CD8-positive, alpha-beta memory T cell (primary cell): ENCODE data around the gene CDHR2. TPM values are rescaled to one million over a fixed set of nuclear protein-coding genes. Genes with fewer than 3 reads are reported as not detected.
"Not testable (repeated sequence)": the region's sequence is repeated elsewhere in the genome, so short reads cannot be mapped to it uniquely, and the experiment has no call there.

Experiments
- CTCF ChIA-PET: fragments of 350-600 bp; sonication (Branson Sonifier 250); formaldehyde crosslinking; loops from one replicate; lab custom pipeline; 2021; ENCODE audit warnings: antibody characterized with exemption; lab: Charles Lee
- POLR2A ChIA-PET: fragments of 350-600 bp; sonication (Branson Sonifier 250); formaldehyde crosslinking; loops from one replicate; lab custom pipeline; 2021; ENCODE audit warnings: antibody characterized with exemption; lab: Charles Lee
- DNase-seq, 5 donors: peaks; one replicate each; pipeline versions ENCODE4 v3.0.0 to v3.0.0-alpha.2; 2020 to 2022; ENCODE audit warnings: mixed read lengths in 1 of 5
- H3K27ac ChIP-seq: one replicate; pipeline ENCODE4 v1.7.0; 2013; ENCODE audit warnings: low read depth, mild to moderate bottlenecking, low read length, moderate library complexity
- H3K27me3 ChIP-seq: 2 replicates; pipeline ENCODE4 v1.7.0; 2013; ENCODE audit warnings: low read length, mild to moderate bottlenecking; ENCODE audit not compliant: insufficient read depth, poor library complexity, severe bottlenecking
- H3K36me3 ChIP-seq: 2 replicates; pipeline ENCODE4 v1.7.0; 2013; ENCODE audit warnings: mild to moderate bottlenecking, low read length, moderate library complexity; ENCODE audit not compliant: insufficient read depth
- H3K4me1 ChIP-seq: 2 replicates; pipeline ENCODE4 v1.7.0; 2013; ENCODE audit warnings: mild to moderate bottlenecking, low read length, moderate library complexity; ENCODE audit not compliant: insufficient read depth
- H3K4me3 ChIP-seq: 2 replicates; pipeline ENCODE4 v1.7.0; 2013; ENCODE audit warnings: mild to moderate bottlenecking, low read length
- H3K9me3 ChIP-seq: 2 replicates; pipeline ENCODE4 v1.7.0; 2013; ENCODE audit warnings: mild to moderate bottlenecking, low read length
- H3K27ac Mint-ChIP-seq, 8 donors: one replicate each; pipeline ENCODE4 v1.8.0; 2020 to 2021; ENCODE audit warnings: mixed read lengths in 8 of 8, mild to moderate bottlenecking in 6 of 8, inconsistent platforms in 3 of 8, moderate library complexity in 3 of 8
- H3K27me3 Mint-ChIP-seq, 2 donors: one replicate each; pipeline ENCODE4 v1.8.0; 2020 to 2021; ENCODE audit warnings: mixed read lengths in 2 of 2, mild to moderate bottlenecking in 1 of 2, moderate library complexity in 1 of 2
- H3K36me3 Mint-ChIP-seq, 3 donors: one replicate each; pipeline ENCODE4 v1.8.0; 2020 to 2021; ENCODE audit warnings: mixed read lengths in 3 of 3, inconsistent platforms in 1 of 3, mild to moderate bottlenecking in 1 of 3
- H3K4me1 Mint-ChIP-seq, 3 donors: one replicate each; pipeline ENCODE4 v1.8.0; 2020 to 2021; ENCODE audit warnings: mixed read lengths in 3 of 3, inconsistent platforms in 1 of 3, mild to moderate bottlenecking in 1 of 3
- H3K4me3 Mint-ChIP-seq, 7 donors: one replicate each; pipeline ENCODE4 v1.8.0; 2020 to 2021; ENCODE audit warnings: mixed read lengths in 7 of 7, mild to moderate bottlenecking in 6 of 7, moderate library complexity in 4 of 7, inconsistent platforms in 2 of 7
- H3K9me3 Mint-ChIP-seq, 5 donors: one replicate each; pipeline ENCODE4 v1.8.0; 2020 to 2022; ENCODE audit warnings: mixed read lengths in 5 of 5, mild to moderate bottlenecking in 3 of 5, moderate library complexity in 2 of 5, inconsistent platforms in 1 of 5
- polyA plus RNA-seq: library from polyadenylated mRNA; unstranded; fragments of 300-500 nt; fragmentation: Illumina TruSeq; gene quantifications from one replicate; pipeline ENCODE4 v1.2.3, GENCODE V29; 2021
- total RNA-seq, 2 experiments: library from RNA; stranded (reverse); gene quantifications; one replicate each; pipeline ENCODE4 v1.2.3, GENCODE V29; 2021

CDHR2 gene
- total and polyA plus RNA-seq, 3 experiments from 2014 or later, result 0.49 to 1.1 TPM; not detected in 1

DNA sequence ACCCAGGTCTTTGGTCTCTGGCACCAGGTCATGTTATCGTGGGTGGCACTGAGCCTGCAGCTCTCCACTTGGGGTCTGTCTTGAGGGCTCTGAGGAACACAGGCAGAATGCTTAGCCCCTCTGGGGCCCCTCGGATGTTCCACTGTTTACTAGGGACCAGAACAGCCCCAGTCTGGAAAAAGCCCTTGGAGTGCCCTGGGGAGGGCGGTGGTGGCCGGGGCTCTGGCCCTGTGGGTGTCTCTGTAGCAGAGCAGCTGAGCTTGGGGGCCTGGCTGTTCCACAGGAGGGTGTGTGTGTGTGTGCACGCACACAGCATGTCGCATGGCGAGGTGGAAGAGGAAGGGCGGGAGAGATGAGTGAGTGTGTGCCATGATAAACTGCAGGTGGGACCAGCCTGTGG, 45.4 kb downstream of the CDHR2 start:
- Mint-ChIP-seq H3K4me3 (peak overlapping the region in 3 of 7 donors; percentile 5 to 56 (median 34)), H3K27ac (peak overlapping the region in 1 of 8 donors; percentile 36), H3K27me3 (peaks cover 2 to 4% of the 10 kb centered on the region in 2 donors), H3K4me1 (peaks cover 3 to 9% (median 6%) of the 10 kb centered on the region in 3 donors), H3K36me3 (no peaks in the 10 kb centered on the region), H3K9me3 (no peaks in the 10 kb centered on the region)
- H3K4me1 ChIP-seq, result peaks cover 6% of the 10 kb centered on the region
- POLR2A ChIA-PET, result no interaction called here
- no peak overlapping the region for H3K27ac ChIP-seq
- CTCF ChIA-PET, result interaction anchor here (0.8 kb wide), 1 partner anchor 864 kb away, joined by 3 read pairs; no protein-coding TSS in a partner anchor
- H3K36me3 ChIP-seq, result no peaks in the 10 kb centered on the region
- no peak overlapping the region for H3K4me3 ChIP-seq
- no peaks in the 10 kb centered on the region for H3K9me3 ChIP-seq
- no peaks in the 10 kb centered on the region for H3K27me3 ChIP-seq
- DNase-seq, result no peak

- H3K27me3 Mint-ChIP-seq, result peaks cover 2 to 4% of the 10 kb centered on the region in 2 donors
- H3K36me3 Mint-ChIP-seq, result no peaks in the 10 kb centered on the region
- H3K9me3 Mint-ChIP-seq, result no peaks in the 10 kb centered on the region
- ChIA-PET CTCF (interaction anchor here (1.0 to 2.7 kb wide), 9 partner anchors 8 to 233 kb away, joined by 3 to 24 read pairs (median 3); partner anchors contain the start of gene CLTB), POLR2A (no interaction called here)
- Histone ChIP-seq H3K27me3 (no peaks in the 10 kb centered on the region), H3K9me3 (no peaks in the 10 kb centered on the region), H3K4me1 (peaks cover 6% of the 10 kb centered on the region), H3K36me3 (no peaks in the 10 kb centered on the region), H3K27ac (no peak overlapping the region), H3K4me3 (no peak overlapping the region)
- H3K4me3 Mint-ChIP-seq, result peak overlapping the region in 5 of 7 donors; percentile 26 to 74 (median 32)
- H3K27ac Mint-ChIP-seq, result peak overlapping the region in 1 of 8 donors; percentile 10
- no peak for DNase-seq
- peaks cover 3 to 9% (median 6%) of the 10 kb centered on the region in 3 donors for H3K4me1 Mint-ChIP-seq
These were observed 46.3 kb downstream of the CDHR2 start for GRCh38 chr5:176595386-176595943.

GRCh38 chr5:176596069-176596644, 47.0 kb downstream of the CDHR2 start:
- DNase-seq, result no peak
- Histone ChIP-seq H3K27me3 (no peaks in the 10 kb centered on the region), H3K4me1 (peaks cover 6% of the 10 kb centered on the region), H3K27ac (no peak overlapping the region), H3K4me3 (peak overlapping the region; percentile 37), H3K9me3 (no peaks in the 10 kb centered on the region), H3K36me3 (no peaks in the 10 kb centered on the region)
- POLR2A ChIA-PET, result interaction anchor here (1.8 kb wide), 1 partner anchor 180 kb away, joined by 7 read pairs; the partner anchor contains the start of gene CLTB
- Mint-ChIP-seq H3K27ac (peak overlapping the region in 3 of 8 donors; percentile 24 to 70 (median 35)), H3K27me3 (peaks cover 2 to 4% of the 10 kb centered on the region in 2 donors), H3K4me1 (peaks cover 3 to 9% (median 6%) of the 10 kb centered on the region in 3 donors), H3K9me3 (no peaks in the 10 kb centered on the region), H3K36me3 (no peaks in the 10 kb centered on the region), H3K4me3 (peak overlapping the region; percentile 64 to 84 (median 78))
- CTCF ChIA-PET, result interaction anchor here (0.9 to 2.7 kb wide), 14 partner anchors 9 to 234 kb away, joined by 3 to 24 read pairs (median 3); partner anchors contain the start of gene CLTB

GRCh38 chr5:176596689-176597416, 47.7 kb downstream of the CDHR2 start:
- H3K27ac ChIP-seq, result no peak overlapping the region
- peak overlapping the region in 2 of 8 donors; percentile 52 to 70 for H3K27ac Mint-ChIP-seq

DNA sequence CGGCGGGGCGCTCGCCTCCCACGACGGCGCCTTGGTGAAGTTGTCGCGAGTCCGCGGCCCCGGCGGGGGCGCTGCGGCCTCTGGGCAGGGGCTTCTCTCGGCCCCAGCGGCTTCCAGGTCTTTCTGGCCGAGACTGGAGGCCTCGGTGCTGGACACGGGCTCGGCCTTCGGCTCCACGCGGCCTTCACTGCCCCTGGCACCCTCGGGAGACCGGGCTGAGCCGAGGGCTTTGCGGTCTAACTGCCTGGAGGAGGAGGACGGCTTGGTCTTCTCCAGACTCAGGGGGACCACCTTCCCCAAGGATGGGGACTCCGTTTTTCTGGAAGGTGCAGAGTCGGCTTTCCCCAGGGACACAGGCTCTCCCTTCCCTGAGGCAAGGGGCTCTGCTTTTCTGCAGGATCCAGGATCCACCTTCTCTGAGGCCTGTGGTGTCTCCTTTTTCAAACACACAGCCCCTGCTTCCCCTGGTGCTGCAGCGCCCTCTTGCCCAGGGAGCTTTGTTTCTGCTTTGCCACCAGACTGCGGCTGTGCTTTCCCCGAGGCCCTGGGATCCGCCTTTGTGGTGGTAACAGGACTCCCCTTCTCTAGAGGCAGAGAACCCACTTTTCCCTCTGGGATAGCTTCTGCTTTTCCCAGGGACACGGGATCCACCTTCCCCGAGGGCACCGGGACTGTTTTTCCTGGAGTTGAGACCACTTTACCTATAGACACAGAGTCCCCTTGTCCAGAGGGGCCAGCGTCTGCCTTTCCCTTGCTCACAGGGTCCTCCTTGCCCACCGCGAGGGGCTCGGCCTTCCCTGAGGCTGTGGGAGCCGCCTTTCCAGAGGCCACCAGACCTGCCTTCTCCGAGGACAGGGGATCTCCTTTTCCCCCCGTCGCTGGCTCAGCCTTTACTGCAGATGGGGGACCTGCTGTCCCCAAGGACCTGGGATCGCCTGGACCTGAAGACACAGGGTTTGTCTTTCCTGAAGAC, 48.6 kb downstream of the CDHR2 start:
- CTCF ChIA-PET, result interaction anchor here (0.8 to 2.7 kb wide), 9 partner anchors 11 to 182 kb away, joined by 3 to 24 read pairs (median 7); partner anchors contain the start of gene CLTB
- Histone ChIP-seq H3K27ac (no peak overlapping the region), H3K4me1 (peaks cover 6% of the 10 kb centered on the region), H3K9me3 (no peaks in the 10 kb centered on the region), H3K36me3 (no peaks in the 10 kb centered on the region), H3K27me3 (no peaks in the 10 kb centered on the region), H3K4me3 (no peak overlapping the region)
- Mint-ChIP-seq H3K27me3 (peaks cover 2 to 4% of the 10 kb centered on the region in 2 donors), H3K9me3 (no peaks in the 10 kb centered on the region), H3K4me1 (peaks cover 3 to 9% (median 6%) of the 10 kb centered on the region in 3 donors), H3K4me3 (peak overlapping the region in 6 of 7 donors; percentile 19 to 74 (median 44)), H3K36me3 (no peaks in the 10 kb centered on the region), H3K27ac (peak overlapping the region in 1 of 8 donors; percentile 57)
- DNase-seq, result no peak
- POLR2A ChIA-PET, result interaction anchor here (0.5 to 1.8 kb wide), 2 partner anchors 182 to 246 kb away, joined by 7 to 10 read pairs; partner anchors contain the start of gene CLTB

More at GRCh38 chr5:176596689-176597416, 47.7 kb downstream of the CDHR2 start:
- peaks cover 2 to 4% of the 10 kb centered on the region in 2 donors for H3K27me3 Mint-ChIP-seq
- Histone ChIP-seq H3K36me3 (no peaks in the 10 kb centered on the region), H3K4me3 (peak overlapping the region; percentile 37), H3K4me1 (peaks cover 6% of the 10 kb centered on the region), H3K9me3 (no peaks in the 10 kb centered on the region), H3K27me3 (no peaks in the 10 kb centered on the region)
- ChIA-PET CTCF (interaction anchor here (0.8 to 2.7 kb wide), 15 partner anchors 10 to 235 kb away, joined by 3 to 24 read pairs (median 3); partner anchors contain the start of gene CLTB), POLR2A (interaction anchor here (0.5 to 1.8 kb wide), 2 partner anchors 181 to 245 kb away, joined by 7 to 10 read pairs; partner anchors contain the start of gene CLTB)
- H3K36me3 Mint-ChIP-seq, result no peaks in the 10 kb centered on the region
- H3K9me3 Mint-ChIP-seq, result no peaks in the 10 kb centered on the region
- H3K4me3 Mint-ChIP-seq, result peak overlapping the region; percentile 64 to 84 (median 78)
- H3K4me1 Mint-ChIP-seq, result peaks cover 3 to 9% (median 6%) of the 10 kb centered on the region in 3 donors
- DNase-seq, result peak; percentile 44 to 76 (median 70)

DNA sequence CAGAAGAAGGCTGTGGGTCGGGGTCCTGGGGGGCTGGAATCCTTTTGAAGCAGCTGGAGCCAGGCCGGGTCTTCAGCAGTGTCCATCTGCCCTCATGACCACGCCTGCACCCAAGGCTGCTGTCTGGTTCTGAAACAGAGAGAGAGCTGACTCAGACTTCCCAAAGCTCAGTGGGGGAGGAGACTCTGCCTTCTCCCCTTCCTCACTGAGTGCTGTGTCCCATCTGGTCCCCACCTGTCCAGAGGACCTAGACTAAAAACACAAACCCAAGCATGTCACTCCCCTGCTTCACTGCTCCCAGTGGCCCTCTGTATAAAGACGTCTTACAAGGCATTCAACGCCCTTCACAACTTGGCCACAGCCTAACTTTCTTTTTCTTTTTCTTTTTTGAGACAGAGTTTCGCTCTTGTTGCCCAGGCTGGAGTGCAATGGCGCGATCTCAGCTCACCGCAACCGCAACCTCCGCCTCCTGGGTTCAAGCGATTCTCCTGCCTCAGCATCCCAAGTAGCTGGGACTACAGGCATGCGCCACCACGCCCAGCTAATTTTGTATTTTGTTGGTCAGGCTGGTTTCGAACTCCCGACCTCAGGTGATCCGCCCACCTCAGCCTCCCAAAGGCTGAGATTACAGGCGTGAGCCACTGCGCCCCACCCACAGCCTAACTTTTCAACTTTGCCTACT, 50.7 kb downstream of the CDHR2 start:
- H3K9me3 Mint-ChIP-seq, H3K4me1 ChIP-seq, H3K36me3 ChIP-seq, POLR2A ChIA-PET, H3K27ac ChIP-seq, H3K27ac Mint-ChIP-seq, H3K9me3 ChIP-seq, DNase-seq, CTCF ChIA-PET, H3K27me3 Mint-ChIP-seq, H3K27me3 ChIP-seq, H3K4me1 Mint-ChIP-seq, H3K36me3 Mint-ChIP-seq, H3K4me3 ChIP-seq: not testable (repeated sequence)
- peak overlapping the region in 1 of 7 donors; percentile 16 for H3K4me3 Mint-ChIP-seq
